Activated naive CD8-positive, alpha-beta T cell treated with anti-CD3 and anti-CD28 coated beads, Interleukin-2, amount 50 U/mL, for 24 hours (primary cell): Measurements from ENCODE around the gene KCNJ10.

ENCODE experiments used
- ATAC-seq: fragments of 150-1000 bp; cut with Tn5 transposase; one replicate; pipeline ENCODE4 v1.10.0; 2021
- DNase-seq: peaks from one replicate; pipeline ENCODE4 v3.0.0; 2021
- H3K27ac Mint-ChIP-seq: one replicate; pipeline ENCODE4 v1.8.0; 2021; ENCODE audit warnings: mild to moderate bottlenecking, mixed read lengths
- H3K27me3 Mint-ChIP-seq: one replicate; pipeline ENCODE4 v1.8.0; 2021; ENCODE audit warnings: mixed read lengths
- H3K36me3 Mint-ChIP-seq: one replicate; pipeline ENCODE4 v1.8.0; 2021; ENCODE audit warnings: low read depth, mixed read lengths
- H3K4me1 Mint-ChIP-seq: one replicate; pipeline ENCODE4 v1.8.0; 2021; ENCODE audit warnings: mixed read lengths
- H3K4me3 Mint-ChIP-seq: one replicate; pipeline ENCODE4 v1.8.0; 2021; ENCODE audit warnings: mild to moderate bottlenecking, moderate library complexity, mixed read lengths
- H3K9me3 Mint-ChIP-seq: one replicate; pipeline ENCODE4 v1.8.0; 2021; ENCODE audit warnings: mixed read lengths

KCNJ10 gene

GRCh38 chr1:160105155-160105554 lies 35.2 kb upstream of the KCNJ10 start:
- Mint-ChIP-seq H3K27me3 (no peaks in the 10 kb centered on the region), H3K36me3 (no peaks in the 10 kb centered on the region), H3K4me1 (peaks cover 32% of the 10 kb centered on the region), H3K9me3 (no peaks in the 10 kb centered on the region), H3K4me3 (no peak overlapping the region), H3K27ac (no peak overlapping the region)
- no peak for ATAC-seq
- no peak for DNase-seq

GRCh38 chr1:160104486-160104885 lies 34.5 kb upstream of the KCNJ10 start:
- Mint-ChIP-seq H3K36me3 (no peaks in the 10 kb centered on the region), H3K4me1 (peaks cover 37% of the 10 kb centered on the region), H3K9me3 (no peaks in the 10 kb centered on the region), H3K27ac (no peak overlapping the region), H3K4me3 (no peak overlapping the region), H3K27me3 (no peaks in the 10 kb centered on the region)
- ATAC-seq = no peak
- DNase-seq = no peak

- DNase-seq (no peak), ATAC-seq (no peak)
- no peak overlapping the region for H3K27ac Mint-ChIP-seq
- no peak overlapping the region for H3K4me3 Mint-ChIP-seq
- H3K36me3 Mint-ChIP-seq = no peaks in the 10 kb centered on the region
- no peaks in the 10 kb centered on the region for H3K9me3 Mint-ChIP-seq
- no peaks in the 10 kb centered on the region for H3K27me3 Mint-ChIP-seq
- H3K4me1 Mint-ChIP-seq = peaks cover 39% of the 10 kb centered on the region
Observed at GRCh38 chr1:160103658-160104408, 33.9 kb upstream of the KCNJ10 start.

GRCh38 chr1:160101717-160102522 lies 32.0 kb upstream of the KCNJ10 start:
- H3K36me3 Mint-ChIP-seq = no peaks in the 10 kb centered on the region
- peaks cover 48% of the 10 kb centered on the region for H3K4me1 Mint-ChIP-seq
- no peak overlapping the region for H3K4me3 Mint-ChIP-seq
- H3K27me3 Mint-ChIP-seq = no peaks in the 10 kb centered on the region
- H3K27ac Mint-ChIP-seq = peak overlapping the region; percentile 91
- DNase-seq = no peak
- no peak for ATAC-seq
- H3K9me3 Mint-ChIP-seq = no peaks in the 10 kb centered on the region

GRCh38 chr1:160101037-160101716 lies 31.2 kb upstream of the KCNJ10 start:
- no peaks in the 10 kb centered on the region for H3K27me3 Mint-ChIP-seq
- no peaks in the 10 kb centered on the region for H3K9me3 Mint-ChIP-seq
- peak overlapping the region; percentile 38 for H3K4me3 Mint-ChIP-seq
- peak; percentile 41 for ATAC-seq
- H3K27ac Mint-ChIP-seq = peak overlapping the region; percentile 91
- H3K4me1 Mint-ChIP-seq = peaks cover 55% of the 10 kb centered on the region
- no peaks in the 10 kb centered on the region for H3K36me3 Mint-ChIP-seq
- peak; percentile 80 for DNase-seq

- peak overlapping the region; percentile 59 for H3K4me3 Mint-ChIP-seq
- peaks cover 62% of the 10 kb centered on the region for H3K4me1 Mint-ChIP-seq
- no peaks in the 10 kb centered on the region for H3K36me3 Mint-ChIP-seq
- no peaks in the 10 kb centered on the region for H3K27me3 Mint-ChIP-seq
- peak overlapping the region; percentile 57 for H3K27ac Mint-ChIP-seq
- ATAC-seq (no peak), DNase-seq (no peak)
- H3K9me3 Mint-ChIP-seq = no peaks in the 10 kb centered on the region
Observed at GRCh38 chr1:160099716-160100375, 29.9 kb upstream of the KCNJ10 start.

- Mint-ChIP-seq H3K4me3 (peak overlapping the region; percentile 59), H3K27ac (peak overlapping the region; percentile 57), H3K36me3 (no peaks in the 10 kb centered on the region), H3K27me3 (no peaks in the 10 kb centered on the region), H3K9me3 (no peaks in the 10 kb centered on the region), H3K4me1 (peaks cover 65% of the 10 kb centered on the region)
- ATAC-seq (peak; percentile 72), DNase-seq (peak; percentile 99)
Observed at GRCh38 chr1:160098852-160099561, 29.0 kb upstream of the KCNJ10 start.

GRCh38 chr1:160097911-160098851 lies 28.2 kb upstream of the KCNJ10 start, which contains the start of gene IGSF8:
TSS of gene IGSF8 (minus strand) at chr1:160098619. CDS start at chr1:160098472, 147 bp downstream.
- Mint-ChIP-seq H3K27me3 (no peaks in the 10 kb centered on the region), H3K4me1 (peaks cover 61% of the 10 kb centered on the region), H3K9me3 (no peaks in the 10 kb centered on the region), H3K4me3 (peak within 1 kb of the TSS; percentile 88), H3K36me3 (no peaks in the 10 kb centered on the region), H3K27ac (peak within 1 kb of the TSS; percentile 78)
- DNase-seq (peak; percentile 94), ATAC-seq (peak; percentile 66)

- DNase-seq (peak; percentile 52), ATAC-seq (peak; percentile 5)
- Mint-ChIP-seq H3K9me3 (no peaks in the 10 kb centered on the region), H3K27ac (peak overlapping the region; percentile 78), H3K4me1 (peaks cover 55% of the 10 kb centered on the region), H3K36me3 (no peaks in the 10 kb centered on the region), H3K27me3 (no peaks in the 10 kb centered on the region), H3K4me3 (peak overlapping the region; percentile 88)
Observed at GRCh38 chr1:160097151-160097910, 27.4 kb upstream of the KCNJ10 start.

GRCh38 chr1:160096274-160097116 lies 26.5 kb upstream of the KCNJ10 start:
- Mint-ChIP-seq H3K4me1 (peaks cover 46% of the 10 kb centered on the region), H3K27ac (peak overlapping the region; percentile 78)

GRCh38 chr1:160095382-160096105 lies 25.6 kb upstream of the KCNJ10 start:
- Mint-ChIP-seq H3K36me3 (peaks cover 3% of the 10 kb centered on the region), H3K4me3 (no peak overlapping the region), H3K27me3 (no peaks in the 10 kb centered on the region), H3K4me1 (peaks cover 37% of the 10 kb centered on the region), H3K27ac (peak overlapping the region; percentile 20), H3K9me3 (no peaks in the 10 kb centered on the region)
- ATAC-seq (no peak), DNase-seq (no peak)

More at GRCh38 chr1:160096274-160097116, 26.5 kb upstream of the KCNJ10 start:
- no peaks in the 10 kb centered on the region for H3K9me3 Mint-ChIP-seq
- peak overlapping the region; percentile 88 for H3K4me3 Mint-ChIP-seq
- DNase-seq (no peak), ATAC-seq (no peak)
- no peaks in the 10 kb centered on the region for H3K27me3 Mint-ChIP-seq
- peaks cover 3% of the 10 kb centered on the region for H3K36me3 Mint-ChIP-seq
